ENCODE results near the gene CLTCL1. TPM values are rescaled to one million over a fixed set of nuclear protein-coding genes. Genes with fewer than 3 reads are reported as not detected.
"Not testable (repeated sequence)": the region's sequence is repeated elsewhere in the genome, so short reads cannot be mapped to it uniquely, and the experiment has no call there.

Gene CLTCL1
- total and polyA plus RNA-seq, 3 donors from 2014 or later: 46.6 to 107 (median 54.4) TPM

GRCh38 chr22:19285831-19286230 lies 5.7 kb downstream of the CLTCL1 start:
- intact Hi-C loops (cut with DNase I; ENCODE audit: low total_unique reads): no loop called here
- no peak overlapping the region for H3K27ac ChIP-seq
- no peaks in the 10 kb centered on the region for H3K36me3 ChIP-seq (ENCODE audit: low read depth, missing control alignments)
- 46 to 67% methylated on average over 1 of the region's 1 CpG for WGBS, 2 donors
- no peak overlapping the region for H3K4me3 ChIP-seq
- no peak for TF ChIP-seq POLR2A (IDR thresholded peaks at IDR 0.05)
- no peak for TF ChIP-seq CTCF (IDR thresholded peaks at IDR 0.05)
- no peak for DNase-seq
- H3K27me3 ChIP-seq: no peaks in the 10 kb centered on the region
- H3K9me3 ChIP-seq: no peaks in the 10 kb centered on the region
- H3K4me1 ChIP-seq: peaks cover 6% of the 10 kb centered on the region

DNA sequence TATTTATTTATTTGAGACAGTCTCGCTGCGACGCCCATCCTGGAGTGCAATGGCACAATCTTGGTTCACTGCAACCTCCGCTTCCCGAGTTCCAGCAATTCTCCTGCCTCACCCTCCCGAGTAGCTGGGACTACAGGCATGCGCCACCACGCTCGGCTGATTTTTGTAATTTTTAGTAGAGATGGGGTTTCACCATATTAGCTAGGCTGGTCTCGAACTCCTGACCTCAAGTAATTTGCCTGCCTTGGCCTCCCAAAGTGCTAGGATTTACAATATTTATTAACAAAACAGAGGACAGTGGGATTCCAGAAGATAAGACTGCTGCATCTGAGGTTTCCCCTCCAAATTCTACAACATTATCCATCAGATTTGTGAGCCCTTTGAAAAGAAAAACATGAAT lies 12.4 kb downstream of the CLTCL1 start:
- intact Hi-C loops (cut with DNase I; ENCODE audit: low total_unique reads); H3K4me3 ChIP-seq; H3K4me1 ChIP-seq; H3K27ac ChIP-seq; H3K9me3 ChIP-seq; H3K27me3 ChIP-seq; DNase-seq; H3K36me3 ChIP-seq (ENCODE audit: low read depth, missing control alignments): not testable (repeated sequence)
- 94% methylated on average over 10 of the region's 10 CpGs for WGBS, 2 donors

GRCh38 chr22:19277785-19278184 lies 13.7 kb downstream of the CLTCL1 start:
- Histone ChIP-seq H3K36me3 (ENCODE audit: low read depth, missing control alignments) (no peaks in the 10 kb centered on the region), H3K4me3 (no peak overlapping the region), H3K27ac (no peak overlapping the region), H3K27me3 (no peaks in the 10 kb centered on the region), H3K4me1 (peaks cover 10% of the 10 kb centered on the region), H3K9me3 (no peaks in the 10 kb centered on the region)
- no peak for DNase-seq
- 88 to 92% methylated on average over 8 of the region's 8 CpGs for WGBS, 2 donors
- TF ChIP-seq POLR2A (IDR thresholded peaks at IDR 0.05) (no peak), CTCF (IDR thresholded peaks at IDR 0.05) (no peak)
- intact Hi-C loops (cut with DNase I; ENCODE audit: low total_unique reads): no loop called here

GRCh38 chr22:19275919-19276600 lies 15.5 kb downstream of the CLTCL1 start:
- Histone ChIP-seq H3K27ac (peak overlapping the region in 1 of 2 donors; percentile 32), H3K4me1 (peaks cover 10% of the 10 kb centered on the region), H3K4me3 (no peak overlapping the region), H3K36me3 (ENCODE audit: low read depth, missing control alignments) (no peaks in the 10 kb centered on the region), H3K27me3 (no peaks in the 10 kb centered on the region), H3K9me3 (no peaks in the 10 kb centered on the region)
- intact Hi-C loops (cut with DNase I; ENCODE audit: low total_unique reads): no loop called here
- DNase-seq: peak; percentile 29
- TF ChIP-seq POLR2A (IDR thresholded peaks at IDR 0.05) (no peak), CTCF (IDR thresholded peaks at IDR 0.05) (no peak)
- WGBS, 2 donors: 24 to 45% methylated on average over 6 of the region's 6 CpGs

DNA sequence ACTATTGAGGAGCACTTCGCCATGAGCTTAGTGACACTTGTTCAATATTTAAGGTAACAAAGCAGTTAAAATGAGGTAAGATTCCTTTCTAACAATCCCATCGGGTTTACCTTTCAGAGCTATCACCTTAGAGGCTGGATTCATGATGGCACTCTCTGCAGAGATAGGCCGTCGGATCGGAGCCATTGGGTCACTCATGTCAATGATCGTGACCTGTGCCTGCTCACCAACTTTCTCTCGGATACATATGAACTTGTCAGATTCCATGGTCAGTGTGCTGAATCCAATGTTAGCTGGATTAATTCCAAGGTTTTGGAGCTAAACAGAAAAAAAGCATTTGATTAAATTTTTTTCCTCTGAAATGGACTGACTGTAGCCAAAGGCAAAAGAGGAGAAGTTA lies 16.0 kb downstream of the CLTCL1 start:
- Histone ChIP-seq H3K27me3 (no peaks in the 10 kb centered on the region), H3K9me3 (no peaks in the 10 kb centered on the region), H3K4me1 (peaks cover 10% of the 10 kb centered on the region), H3K27ac (no peak overlapping the region), H3K36me3 (ENCODE audit: low read depth, missing control alignments) (no peaks in the 10 kb centered on the region), H3K4me3 (no peak overlapping the region)
- DNase-seq: no peak
- intact Hi-C loops (cut with DNase I; ENCODE audit: low total_unique reads): no loop called here
- TF ChIP-seq CTCF (IDR thresholded peaks at IDR 0.05): no peak
- 87 to 96% methylated on average over 7 of the region's 7 CpGs for WGBS, 2 donors

Data from testis (tissue), 3 donors.